A549 treated with ZK216348 at 1 μM for 4 hours (cell line): ENCODE results near the gene PSMC3IP. TPM values are rescaled to one million over a fixed set of nuclear protein-coding genes. Genes with fewer than 3 reads are reported as not detected.

Experiments
- total RNA-seq: library from RNA; stranded (reverse); fragments of 200-300 nt; extraction: Qiagen RNA extraction; gene quantifications from 5 replicates; pipeline ENCODE4 v1.2.3, GENCODE V29; 2022; ENCODE audit warnings: low read depth

The PSMC3IP gene
- total RNA-seq = 37.8 to 39.8 TPM (median 38.5 TPM) in 5 replicates

GRCh38 chr17:42577532-42578281, at the start of gene PSMC3IP:
PSMC3IP (minus strand) TSS chr17:42577729; CDS start chr17:42577686, 43 bp downstream.

GRCh38 chr17:42609182-42609813, 31.8 kb upstream of the PSMC3IP start, which contains the start of the genes RETREG3 and TUBG1:
RETREG3 (minus strand) TSS chr17:42609374; CDS start chr17:42609324, 50 bp downstream.
TUBG1 (plus strand) TSS chr17:42609683; CDS start chr17:42609738, 55 bp downstream.

GRCh38 chr17:42566883-42567573, 10.5 kb downstream of the PSMC3IP start, which contains the start of gene MLX:
MLX (plus strand) TSS chr17:42567100; CDS start chr17:42567125, 25 bp downstream.

GRCh38 chr17:42561897-42562387, 15.6 kb downstream of the PSMC3IP start, which contains the start of gene COASY:
COASY (plus strand) TSS chr17:42562148; CDS start chr17:42562623, 475 bp downstream.

GRCh38 chr17:42552736-42553135, 24.8 kb downstream of the PSMC3IP start, which contains the start of gene HSD17B1:
HSD17B1 (plus strand) TSS chr17:42552923; CDS start chr17:42552934, 11 bp downstream.

GRCh38 chr17:42536048-42536371, 41.5 kb downstream of the PSMC3IP start, which contains the start of gene NAGLU:
NAGLU (plus strand) TSS chr17:42536241; CDS start chr17:42536273, 32 bp downstream.

Other genes starting within 250 kb of the PSMC3IP start
- gene STAT3, start 189.3 kb downstream of the PSMC3IP start, total RNA-seq = 61.1 to 82.9 TPM (median 74.4 TPM) in 5 replicates
- gene CAVIN1, start 154.5 kb downstream of the PSMC3IP start, total RNA-seq = 367 to 513 TPM (median 475 TPM) in 5 replicates
- gene ATP6V0A1, start 118.9 kb downstream of the PSMC3IP start, total RNA-seq = 23.9 to 47.5 TPM (median 44.9 TPM) in 5 replicates
- gene NAGLU, start 41.5 kb downstream of the PSMC3IP start, total RNA-seq = 24.4 to 48.2 TPM (median 44.7 TPM) in 5 replicates
- 1.1 to 1.8 TPM (median 1.7 TPM) in 5 replicates for gene HSD17B1, start 24.8 kb downstream of the PSMC3IP start, total RNA-seq
- 86.3 to 131 TPM (median 126 TPM) in 5 replicates for gene COASY, start 15.6 kb downstream of the PSMC3IP start, total RNA-seq
- 54.7 to 66.6 TPM (median 63.8 TPM) in 5 replicates for gene MLX, start 10.6 kb downstream of the PSMC3IP start, total RNA-seq
- gene RETREG3, start 31.6 kb upstream of the PSMC3IP start, total RNA-seq = 22.6 to 32.0 TPM (median 29.9 TPM) in 5 replicates
- gene TUBG1, start 32.0 kb upstream of the PSMC3IP start, total RNA-seq = 126 to 157 TPM (median 153 TPM) in 5 replicates
- 19.6 to 25.9 TPM (median 22.6 TPM) in 5 replicates for gene TUBG2, start 81.6 kb upstream of the PSMC3IP start, total RNA-seq
- gene PLEKHH3, start 99.3 kb upstream of the PSMC3IP start, total RNA-seq = 7.7 to 20.0 TPM (median 18.9 TPM) in 5 replicates
- 0.18 to 0.66 TPM (median 0.53 TPM) in 5 replicates for gene CCR10, start 104.1 kb upstream of the PSMC3IP start, total RNA-seq
- 3.5 to 6.5 TPM (median 6.0 TPM) in 5 replicates for gene CNTNAP1, start 104.8 kb upstream of the PSMC3IP start, total RNA-seq
- 10.2 to 14.6 TPM (median 13.3 TPM) in 5 replicates for gene EZH1, start 167.3 kb upstream of the PSMC3IP start, total RNA-seq
- gene RAMP2, start 183.5 kb upstream of the PSMC3IP start, total RNA-seq = 0.74 to 1.3 TPM (median 0.88 TPM) in 4 of 5 replicates, not detected in the other
- gene VPS25, start 195.7 kb upstream of the PSMC3IP start, total RNA-seq = 118 to 129 TPM (median 121 TPM) in 5 replicates
- gene WNK4, start 202.9 kb upstream of the PSMC3IP start, total RNA-seq = 0.47 to 2.3 TPM (median 1.7 TPM) in 5 replicates
- gene COA3, start 221.0 kb upstream of the PSMC3IP start, total RNA-seq = 92.1 to 146 TPM (median 129 TPM) in 5 replicates
- gene CNTD1, start 221.1 kb upstream of the PSMC3IP start, total RNA-seq = 0.18 TPM in 1 of 5 replicates, not detected in the others
- gene BECN1, start 246.6 kb upstream of the PSMC3IP start, total RNA-seq = 73.4 to 105 TPM (median 80.8 TPM) in 5 replicates